ENCODE measurements around the gene ALDH1A2. TPM values are rescaled to one million over a fixed set of nuclear protein-coding genes. Genes with fewer than 3 reads are reported as not detected.
A peak's percentile ranks its signal among the peaks of the same experiment; 100 is the strongest.
"Not testable (repeated sequence)": the region's sequence is repeated elsewhere in the genome, so short reads cannot be mapped to it uniquely, and the experiment has no call there.

The ALDH1A2 gene
- 14.0 TPM for total RNA-seq
- long read RNA-seq, full-length matches to known transcripts: 27 of 34 reads
- long read RNA-seq, partial matches to known transcripts: 1 of 34 reads
- long read RNA-seq, other reads (novel, unspliced or antisense): 6 of 34 reads

- Histone ChIP-seq H3K27me3 (ENCODE audit: low read depth) (peaks cover 79% of the 10 kb centered on the region), H3K4me3 (peak within 1 kb of the TSS; percentile 74)
Observed at GRCh38 chr15:58065445-58066041, at the start of gene ALDH1A2. ALDH1A2 (minus strand) TSS chr15:58065711; CDS start chr15:58065650, 61 bp downstream.

DNA sequence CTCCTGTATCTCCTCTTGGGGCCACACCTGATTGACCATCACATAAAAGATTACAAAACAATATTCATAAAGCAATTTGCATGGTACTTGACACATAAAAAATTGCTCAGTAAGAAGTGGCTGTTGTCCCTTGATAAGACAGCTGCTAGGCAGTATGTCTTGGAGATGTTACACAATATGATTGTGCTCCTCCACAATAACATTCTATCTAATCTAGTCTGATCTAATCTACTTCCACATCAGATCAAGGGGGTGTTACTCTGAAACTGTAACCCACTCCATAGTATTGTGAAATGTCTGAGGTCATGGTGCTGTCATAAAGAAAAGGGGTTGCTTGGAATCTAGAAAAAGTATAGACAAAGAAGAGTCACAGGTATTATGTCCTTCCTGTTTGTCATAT, 49.3 kb upstream of the ALDH1A2 start:
- Histone ChIP-seq H3K4me1 (no peaks in the 10 kb centered on the region), H3K27ac (replicated peaks) (no peak overlapping the region), H3K36me3 (no peaks in the 10 kb centered on the region), H3K27me3 (ENCODE audit: low read depth) (peaks cover 22% of the 10 kb centered on the region), H3K9me3 (replicated peaks) (no peaks in the 10 kb centered on the region), H3K4me3 (no peak overlapping the region)
- intact Hi-C loops (cut with micrococcal nuclease): no loop called here
- DNase-seq: no peak
- TF ChIP-seq CTCF (IDR thresholded peaks at IDR 0.05; ENCODE audit: borderline replicate concordance): no peak

More at GRCh38 chr15:58065445-58066041, at the start of gene ALDH1A2:
- Histone ChIP-seq H3K9me3 (replicated peaks) (no peaks in the 10 kb centered on the region), H3K36me3 (no peaks in the 10 kb centered on the region), H3K4me1 (peaks cover 19% of the 10 kb centered on the region), H3K27ac (replicated peaks) (peak within 1 kb of the TSS; percentile 79)
- no peak for TF ChIP-seq CTCF (IDR thresholded peaks at IDR 0.05; ENCODE audit: borderline replicate concordance)
- DNase-seq: peak; percentile 52
- intact Hi-C loops (cut with micrococcal nuclease): no loop called here

- intact Hi-C loops (cut with micrococcal nuclease): no loop called here
Observed at GRCh38 chr15:58114388-58114787, 48.9 kb upstream of the ALDH1A2 start.

DNA sequence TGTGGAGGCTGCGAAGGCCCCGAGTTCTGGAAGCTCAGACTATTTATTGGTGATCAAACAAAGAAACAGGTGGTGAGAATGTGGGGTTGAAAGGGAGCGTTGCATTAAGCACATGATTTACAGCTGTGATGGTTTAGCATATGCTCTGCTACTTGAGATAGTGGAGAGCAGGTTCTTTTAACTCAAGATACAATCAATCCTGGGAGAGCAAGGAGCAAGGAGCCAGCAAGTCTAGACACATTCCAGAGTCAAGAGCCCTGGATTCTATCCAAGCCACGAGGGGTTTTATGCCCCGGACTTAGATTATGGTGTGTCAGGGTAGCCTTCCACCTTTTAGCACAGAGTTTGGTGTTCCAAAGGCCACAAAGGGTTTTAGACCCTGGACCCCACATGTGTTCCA, 47.8 kb upstream of the ALDH1A2 start:
- H3K27ac ChIP-seq (replicated peaks); H3K36me3 ChIP-seq; DNase-seq; H3K4me1 ChIP-seq; H3K9me3 ChIP-seq (replicated peaks); intact Hi-C loops (cut with micrococcal nuclease); H3K4me3 ChIP-seq: not testable (repeated sequence)
- peaks cover 36% of the 10 kb centered on the region for H3K27me3 ChIP-seq (ENCODE audit: low read depth)

More at GRCh38 chr15:58114388-58114787, 48.9 kb upstream of the ALDH1A2 start:
- Histone ChIP-seq H3K9me3 (replicated peaks) (no peaks in the 10 kb centered on the region), H3K4me3 (no peak overlapping the region), H3K4me1 (no peaks in the 10 kb centered on the region), H3K27me3 (ENCODE audit: low read depth) (peaks cover 26% of the 10 kb centered on the region), H3K27ac (replicated peaks) (no peak overlapping the region), H3K36me3 (no peaks in the 10 kb centered on the region)
- no peak for TF ChIP-seq CTCF (IDR thresholded peaks at IDR 0.05; ENCODE audit: borderline replicate concordance)
- no peak for DNase-seq

DNA sequence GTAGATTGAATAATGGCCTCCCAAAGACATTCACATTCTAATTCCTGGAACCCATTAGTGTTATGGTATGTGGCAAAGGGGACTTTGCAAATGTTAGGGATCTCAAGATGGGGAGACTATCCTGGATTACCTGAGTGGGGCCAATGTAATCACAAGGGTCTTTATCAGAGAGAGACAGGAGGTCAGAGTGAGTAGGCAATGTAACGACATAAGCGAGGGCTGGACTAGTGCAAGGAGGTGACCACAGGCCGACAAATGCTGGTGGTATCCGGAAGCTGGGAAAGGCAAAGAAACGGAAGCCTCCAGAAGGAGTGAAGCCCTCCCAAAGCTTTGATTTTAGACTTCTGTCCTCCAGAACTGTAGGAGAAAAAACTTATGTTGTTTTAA, 46.2 kb upstream of the ALDH1A2 start:
- Histone ChIP-seq H3K9me3 (replicated peaks) (no peaks in the 10 kb centered on the region), H3K27me3 (ENCODE audit: low read depth) (peaks cover 47% of the 10 kb centered on the region), H3K4me3 (no peak overlapping the region), H3K36me3 (no peaks in the 10 kb centered on the region), H3K27ac (replicated peaks) (no peak overlapping the region), H3K4me1 (no peaks in the 10 kb centered on the region)
- TF ChIP-seq CTCF (IDR thresholded peaks at IDR 0.05; ENCODE audit: borderline replicate concordance): no peak
- intact Hi-C loops (cut with micrococcal nuclease): no loop called here
- DNase-seq: no peak

GRCh38 chr15:58110999-58111717, 45.6 kb upstream of the ALDH1A2 start:
- Histone ChIP-seq H3K9me3 (replicated peaks) (no peaks in the 10 kb centered on the region), H3K4me1 (no peaks in the 10 kb centered on the region), H3K27me3 (ENCODE audit: low read depth) (peaks cover 51% of the 10 kb centered on the region), H3K4me3 (no peak overlapping the region), H3K27ac (replicated peaks) (no peak overlapping the region), H3K36me3 (no peaks in the 10 kb centered on the region)
- DNase-seq: no peak
- TF ChIP-seq CTCF (IDR thresholded peaks at IDR 0.05; ENCODE audit: borderline replicate concordance): no peak
- intact Hi-C loops (cut with micrococcal nuclease): no loop called here

Measured in left ventricle myocardium inferior (tissue), 1 donor.